Measurements from ENCODE around the gene FPR1.

DNA sequence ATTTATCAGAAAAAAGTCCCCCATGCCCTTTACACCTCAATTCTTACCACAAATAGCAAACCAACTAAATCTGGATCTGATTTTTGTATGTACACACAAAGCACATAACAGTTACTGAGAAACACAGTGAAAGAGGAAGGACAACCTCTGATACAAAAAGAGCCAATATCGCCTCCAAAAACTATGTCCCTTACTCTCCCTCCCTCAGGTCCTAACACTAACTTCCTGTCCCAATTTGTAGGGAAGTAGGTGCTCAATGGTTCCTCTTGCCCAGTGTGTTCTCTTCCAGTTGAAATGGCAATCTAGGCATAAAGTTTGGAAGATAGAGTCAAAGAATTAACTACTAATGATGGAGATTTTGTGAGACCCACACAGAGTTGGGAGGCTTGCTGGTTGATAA lies 27.5 kb upstream of the FPR1 start:
- TF ChIP-seq POLR2AphosphoS5 (IDR thresholded peaks at IDR 0.05; ENCODE audit: low read depth, low read length) (no peak), POLR2A (IDR thresholded peaks at IDR 0.05; ENCODE audit: low read depth, low read length) (no peak)
